Pons (tissue), 1 donor: ENCODE measurements around the gene SOX15.
"Not testable (repeated sequence)": the region's sequence is repeated elsewhere in the genome, so short reads cannot be mapped to it uniquely, and the experiment has no call there.

Experiments
- DNase-seq: peaks from one replicate; pipeline ENCODE4 v3.0.0-alpha.2; 2016; ENCODE audit warnings: low spot score

SOX15 gene

GRCh38 chr17:7589891-7590691 is at the start of gene SOX15:
Gene SOX15 (minus strand): TSS chr17:7590094. CDS start chr17:7589676, 418 bp downstream.
- no peak for DNase-seq

GRCh38 chr17:7636163-7636562 is 46.3 kb upstream of the SOX15 start:
- DNase-seq, result no peak

GRCh38 chr17:7634384-7634783 is 44.5 kb upstream of the SOX15 start:
- peak; percentile 59 for DNase-seq

GRCh38 chr17:7633093-7633492 is 43.2 kb upstream of the SOX15 start:
- DNase-seq, result no peak

GRCh38 chr17:7632492-7632894 is 42.6 kb upstream of the SOX15 start:
- no peak for DNase-seq

DNA sequence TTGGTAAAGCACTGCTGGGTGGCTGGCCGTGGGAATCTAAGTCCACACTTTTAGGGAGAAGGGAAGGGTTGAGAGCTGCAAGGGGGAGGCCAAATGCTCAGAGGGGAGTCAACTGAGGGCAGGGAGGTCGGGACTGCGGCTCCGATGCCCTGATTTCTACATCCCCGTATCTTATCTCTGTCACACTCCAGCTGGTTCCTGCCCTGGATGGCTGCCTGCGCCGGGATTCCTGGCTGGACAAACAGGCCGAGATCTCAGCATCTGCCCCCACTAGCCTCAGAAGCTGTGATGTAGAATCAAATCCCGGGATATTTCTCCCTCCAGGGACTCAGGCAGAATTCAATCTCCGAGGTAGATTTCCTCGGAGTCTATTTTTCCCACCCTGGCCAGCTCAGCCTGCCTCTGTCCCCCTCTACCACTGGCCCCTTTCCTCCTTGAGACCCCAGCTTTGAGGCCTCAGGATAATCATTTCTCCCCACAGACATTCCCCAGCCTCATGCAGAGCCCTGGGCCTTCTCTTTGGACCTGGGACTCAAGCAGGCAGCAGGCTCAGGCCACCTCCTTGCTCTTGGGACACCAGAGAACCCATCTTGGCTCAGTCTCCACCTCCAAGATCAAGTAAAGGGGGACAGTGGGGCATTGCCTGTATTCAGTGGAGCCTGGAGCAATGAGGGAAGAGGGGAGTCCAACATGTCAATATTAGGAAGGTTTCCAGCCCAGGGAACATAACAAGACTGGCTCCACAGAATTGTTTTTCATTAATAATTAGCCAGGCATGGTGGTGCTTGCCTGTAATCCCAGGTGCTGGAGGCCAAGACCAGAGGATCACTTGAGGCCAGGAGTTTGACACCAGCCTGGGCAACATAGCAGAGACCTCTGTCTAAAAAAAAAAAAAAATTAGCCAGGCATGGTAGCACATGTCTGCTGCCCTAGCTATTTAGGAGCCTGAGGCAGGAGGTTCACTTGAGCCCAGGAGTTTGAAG is 41.8 kb upstream of the SOX15 start:
- no peak for DNase-seq

GRCh38 chr17:7629939-7630571 is 40.2 kb upstream of the SOX15 start, which contains the start of gene SHBG:
Gene SHBG (plus strand): TSS chr17:7630135. CDS start chr17:7630173, 38 bp downstream.
- no peak for DNase-seq

DNA sequence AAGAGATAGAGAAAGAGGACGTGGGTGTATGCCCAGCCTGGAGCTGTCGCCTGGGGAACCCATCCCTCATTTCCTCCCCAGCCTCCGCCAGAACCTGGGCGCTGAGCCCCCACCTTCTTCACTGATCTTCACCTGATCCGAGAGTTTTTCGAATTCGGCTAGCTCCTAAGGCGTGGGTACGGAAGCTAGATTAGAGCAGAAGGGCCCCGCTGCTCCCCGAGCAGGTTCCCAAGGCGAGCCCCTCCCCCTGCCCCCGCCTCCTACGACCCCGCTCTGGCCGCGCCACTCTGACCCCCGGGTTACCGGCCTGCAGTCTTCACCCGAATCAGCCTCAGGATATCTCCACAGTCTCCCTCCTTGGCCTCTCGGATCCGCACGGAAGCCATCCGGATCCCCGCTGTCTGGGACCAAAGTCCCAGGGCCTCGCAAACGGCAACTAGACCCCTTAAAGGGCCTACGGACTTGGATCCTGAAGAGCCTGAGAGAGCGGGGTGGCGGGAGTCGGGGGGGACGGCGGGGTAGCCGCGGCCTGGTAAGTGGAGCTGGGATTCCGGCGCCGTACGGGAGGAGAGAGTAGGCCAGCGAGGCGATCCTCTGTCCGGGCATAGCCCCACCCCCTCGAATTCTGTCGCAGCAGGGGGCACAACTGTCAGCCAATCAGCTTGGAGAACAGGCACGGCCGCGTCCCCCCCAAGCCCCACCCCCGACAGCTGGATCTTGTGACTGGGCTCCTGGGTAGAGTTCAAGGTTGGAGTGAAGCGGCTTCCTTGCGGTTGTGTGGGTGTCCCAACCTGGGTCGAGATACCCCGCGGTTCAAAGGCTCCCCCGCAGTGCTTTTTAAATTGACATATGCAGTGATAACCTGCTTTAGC is 37.6 kb upstream of the SOX15 start, which contains the start of gene SAT2:
SAT2 (minus strand) TSS at position 572 of the 872 bp plus-strand sequence; CDS start at position 386, 186 bp downstream.
- peak; percentile 94 for DNase-seq

DNA sequence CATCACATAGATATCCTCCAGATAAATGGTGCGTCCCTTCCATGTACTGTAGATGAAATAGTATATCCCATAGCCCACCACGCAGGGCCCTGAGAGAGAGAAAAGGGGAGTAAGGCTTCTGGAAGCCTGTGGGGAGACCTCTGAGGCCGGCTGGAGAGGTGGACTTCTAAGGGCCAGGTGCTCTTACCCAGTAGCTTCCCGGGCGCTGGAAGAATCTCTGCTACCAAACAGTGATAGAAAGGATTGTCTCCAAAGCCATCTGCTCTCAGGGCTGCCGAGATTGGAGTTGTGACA is 37.0 kb upstream of the SOX15 start:
- no peak for DNase-seq

- DNase-seq, result peak; percentile 46
These were observed 36.4 kb upstream of the SOX15 start for GRCh38 chr17:7626307-7626706.

DNA sequence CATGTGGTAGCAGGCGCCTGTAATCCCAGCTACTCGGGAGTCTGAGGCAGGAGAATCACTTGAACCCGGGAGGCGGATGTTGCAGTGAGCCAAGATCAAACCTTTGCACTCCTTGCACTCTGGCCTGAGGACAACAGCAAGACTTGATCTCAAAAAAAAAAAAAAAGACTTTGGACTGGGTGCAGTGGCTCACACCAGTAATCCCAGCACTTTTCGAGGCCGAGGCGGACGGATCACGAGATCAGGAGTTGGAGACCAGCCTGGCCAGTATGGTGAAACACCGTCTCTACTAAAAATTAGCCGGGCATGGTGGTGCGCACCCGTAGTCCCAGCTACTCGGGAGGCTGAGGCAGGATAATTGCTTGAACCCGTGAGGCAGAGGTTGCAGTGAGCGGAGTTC is 35.9 kb upstream of the SOX15 start:
- DNase-seq, result not testable (repeated sequence)

DNA sequence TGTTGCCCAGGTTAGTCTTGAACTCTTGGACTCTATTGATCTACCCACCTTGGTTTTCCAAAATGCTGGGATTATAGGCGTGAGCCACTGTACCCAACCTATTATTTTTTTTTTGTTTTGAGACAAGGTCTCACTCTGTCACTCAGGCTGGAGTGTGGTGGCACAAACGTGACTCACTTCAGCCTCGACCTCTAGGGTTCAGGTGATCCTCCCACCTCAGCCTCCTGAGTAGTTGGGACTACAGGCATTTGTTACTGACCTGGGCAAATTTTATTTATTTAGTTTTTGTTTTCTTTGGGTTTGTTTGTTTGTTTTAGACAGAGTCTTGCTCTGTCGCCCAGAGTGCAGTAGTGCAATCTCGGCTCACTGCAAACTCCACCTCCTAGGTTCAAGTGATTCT is 33.8 kb upstream of the SOX15 start:
- no peak for DNase-seq

GRCh38 chr17:7620835-7621234 is 30.9 kb upstream of the SOX15 start:
- no peak for DNase-seq

DNA sequence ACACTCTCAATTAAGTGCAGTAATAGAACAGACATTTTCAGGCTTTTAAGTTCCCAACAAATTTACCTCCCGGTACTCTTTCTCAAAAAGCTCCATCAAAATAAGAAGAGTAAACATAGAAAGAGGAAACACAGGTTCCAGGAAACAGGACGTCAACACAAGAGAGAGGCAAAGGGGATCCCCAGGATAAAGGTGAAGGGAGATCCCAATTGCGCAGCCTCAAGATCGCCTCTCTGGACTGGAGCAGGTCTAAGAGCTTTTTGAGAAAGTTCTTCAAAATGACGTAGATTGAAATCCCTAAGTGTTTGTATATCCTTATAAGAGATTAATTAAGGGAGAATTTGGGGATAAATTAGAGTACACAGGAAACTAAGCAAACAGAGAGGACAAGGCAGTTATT is 28.7 kb upstream of the SOX15 start:
- DNase-seq, result no peak

- DNase-seq, result no peak
These were observed 25.4 kb upstream of the SOX15 start for GRCh38 chr17:7615265-7615747.

DNA sequence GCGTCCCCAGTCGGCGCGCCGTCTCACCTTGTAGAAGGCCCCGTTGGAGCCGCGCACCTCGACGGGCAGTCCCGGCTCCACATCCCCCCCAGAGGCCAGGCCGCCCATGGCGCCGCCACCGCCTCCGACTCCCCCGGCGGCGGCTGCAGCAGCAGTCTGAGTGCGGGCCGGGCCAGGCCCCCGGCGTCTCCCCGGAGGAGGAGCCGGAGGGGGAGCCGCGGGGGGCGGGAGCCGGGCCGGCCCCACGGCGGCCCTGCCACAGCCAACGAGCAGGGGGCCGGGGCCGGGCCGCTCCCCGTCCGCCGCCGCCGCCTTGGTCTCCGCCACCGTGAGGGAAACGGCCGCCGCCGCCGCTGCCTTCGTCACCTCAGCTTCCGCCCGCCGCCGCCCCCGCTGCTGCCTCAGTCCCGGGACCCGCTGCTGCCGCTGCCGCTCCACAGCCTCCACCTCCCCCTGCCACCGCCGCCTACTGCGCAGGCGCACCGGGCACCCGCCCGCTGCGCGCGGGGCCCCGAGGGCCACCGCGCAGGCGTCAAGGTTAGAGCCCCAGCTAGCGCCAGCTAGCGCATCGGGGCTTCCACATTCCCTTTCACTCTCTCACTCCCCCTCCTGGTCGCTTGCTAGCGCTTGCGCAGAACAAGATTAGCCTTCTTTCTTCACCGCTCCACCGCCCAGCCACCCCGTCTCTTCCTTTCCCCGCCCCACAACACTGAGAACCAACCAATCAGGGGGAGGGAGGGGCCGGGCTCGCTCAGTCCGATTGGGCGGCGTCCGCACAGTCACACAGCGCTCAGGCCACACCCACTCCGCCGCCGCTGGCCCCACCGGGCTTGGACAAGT is 24.8 kb upstream of the SOX15 start, which contains the start of gene FXR2:
FXR2 (minus strand) TSS at position 473 of the 840 bp plus-strand sequence; CDS start at position 108, 365 bp downstream.
- DNase-seq, result peak; percentile 100

DNA sequence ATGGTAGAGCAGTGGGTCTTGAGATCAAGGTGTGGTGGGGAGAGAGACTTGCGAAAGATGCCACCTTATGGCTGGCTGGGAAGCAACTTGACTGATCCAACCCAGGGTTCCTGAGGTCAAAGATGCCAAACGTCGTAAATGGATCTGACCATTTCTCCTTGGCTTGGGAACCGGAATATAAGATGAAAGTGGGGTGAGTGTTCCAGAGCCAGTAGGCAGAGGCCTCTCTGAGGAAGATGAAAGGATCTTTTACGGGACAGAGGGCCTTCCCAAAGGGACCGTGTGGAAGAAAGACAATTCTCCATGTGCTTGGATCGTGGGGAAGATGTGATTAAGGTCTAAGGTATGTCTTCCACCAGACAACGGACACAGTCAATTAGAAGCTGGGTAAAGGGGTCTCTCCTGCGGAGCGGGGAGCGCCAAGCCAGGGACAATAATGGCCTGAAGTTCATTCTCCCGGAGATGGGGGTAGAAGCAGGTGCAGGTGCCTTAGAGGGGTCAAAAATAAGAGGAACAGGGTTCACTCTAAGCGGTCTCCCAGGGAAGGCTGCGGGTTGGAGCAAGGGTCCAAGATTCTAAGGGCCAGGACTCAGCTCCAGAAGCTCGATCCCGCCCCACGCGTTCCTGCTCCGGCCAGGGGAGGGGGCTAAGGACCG is 24.0 kb upstream of the SOX15 start:
- DNase-seq, result no peak

DNA sequence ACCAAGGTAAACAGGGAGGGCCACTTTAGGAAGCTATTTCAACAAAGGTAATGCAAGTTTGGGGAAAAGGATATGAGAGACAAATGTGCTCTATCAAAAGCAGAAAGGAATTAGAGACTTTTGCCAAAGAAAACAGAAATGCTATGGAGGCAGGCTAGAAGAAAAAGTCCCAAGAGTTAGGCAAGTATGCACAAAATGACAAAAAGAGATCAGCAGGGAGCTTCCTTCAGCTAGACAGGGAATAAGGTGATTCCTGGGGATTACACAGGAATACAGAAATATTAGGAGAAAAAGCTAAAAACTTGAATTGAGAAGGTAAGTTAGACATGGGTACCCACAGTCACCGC is 22.4 kb upstream of the SOX15 start:
- DNase-seq, result no peak

- DNase-seq, result no peak
These were observed 21.9 kb upstream of the SOX15 start for GRCh38 chr17:7611635-7612293.
